GM19467 (cell line): ENCODE results near the gene COL8A2.

ENCODE experiments used
- ATAC-seq: cut with Tn5 transposase; IDR thresholded peaks from one replicate; pipeline ENCODE4 v1.9.1; 2021; ENCODE audit warnings: mild to moderate bottlenecking, moderate library complexity; ENCODE audit not compliant: unreplicated experiment

The COL8A2 gene

DNA sequence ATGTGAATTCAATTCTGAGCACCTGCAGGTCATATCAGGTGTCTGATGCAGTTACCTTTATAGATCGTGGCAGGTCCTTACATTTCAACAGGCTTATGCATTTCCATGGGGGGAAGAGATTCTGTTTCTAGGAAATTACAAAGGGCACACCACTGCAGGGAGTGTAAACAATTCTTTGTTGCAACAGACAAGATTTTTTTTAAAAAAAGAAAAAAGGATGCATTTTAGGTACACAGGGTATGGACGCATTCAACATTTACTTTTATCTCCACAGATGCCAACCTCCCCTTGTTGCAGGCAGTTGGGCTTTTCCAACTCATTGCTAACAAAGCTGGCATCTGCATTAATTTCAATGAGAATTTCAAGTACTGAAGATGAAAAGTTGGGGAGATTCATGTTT, 54.7 kb downstream of the COL8A2 start:
- ATAC-seq: no peak

DNA sequence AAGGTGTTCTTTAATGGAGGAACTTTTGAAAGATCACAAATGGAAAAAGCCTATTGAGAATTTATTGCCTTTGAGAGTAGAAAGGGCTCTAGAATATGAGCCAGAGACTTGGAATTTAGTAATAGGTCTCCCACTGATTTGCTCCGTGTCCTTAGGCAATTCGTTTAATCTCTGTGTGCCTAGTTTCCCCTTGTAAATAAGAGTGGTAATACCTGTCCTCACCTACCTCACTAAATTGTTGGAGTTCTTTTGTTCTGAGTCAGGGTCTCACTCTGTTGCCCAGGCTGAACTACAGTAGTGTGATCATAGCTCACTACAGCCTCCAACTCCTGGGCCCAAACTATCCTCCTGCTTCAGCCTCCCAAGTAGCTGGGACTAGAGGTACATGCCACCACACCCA, 56.2 kb downstream of the COL8A2 start:
- ATAC-seq: no peak

GRCh38 chr1:36067871-36068270, 57.2 kb downstream of the COL8A2 start:
- no peak for ATAC-seq

DNA sequence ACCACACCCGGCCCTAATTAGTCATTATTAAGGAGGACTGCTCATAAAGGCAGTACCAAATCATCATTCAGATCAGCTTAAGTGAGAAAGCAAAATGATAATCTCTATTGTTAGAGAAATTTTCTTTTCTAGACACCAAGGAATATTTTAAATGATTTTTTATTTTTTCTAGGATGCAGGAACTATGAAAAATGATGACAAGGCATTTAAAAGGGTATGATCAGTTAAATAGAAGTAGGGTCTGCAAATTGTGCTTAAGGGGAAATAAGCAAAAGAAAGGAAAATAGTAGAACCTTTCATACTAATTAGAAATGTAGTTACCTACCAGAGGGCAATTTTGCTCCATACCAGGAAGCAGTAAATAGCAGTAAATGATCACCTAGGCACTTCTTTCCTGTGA, 62.7 kb downstream of the COL8A2 start:
- ATAC-seq: no peak

GRCh38 chr1:36055706-36056105, 69.3 kb downstream of the COL8A2 start:
- ATAC-seq: no peak

DNA sequence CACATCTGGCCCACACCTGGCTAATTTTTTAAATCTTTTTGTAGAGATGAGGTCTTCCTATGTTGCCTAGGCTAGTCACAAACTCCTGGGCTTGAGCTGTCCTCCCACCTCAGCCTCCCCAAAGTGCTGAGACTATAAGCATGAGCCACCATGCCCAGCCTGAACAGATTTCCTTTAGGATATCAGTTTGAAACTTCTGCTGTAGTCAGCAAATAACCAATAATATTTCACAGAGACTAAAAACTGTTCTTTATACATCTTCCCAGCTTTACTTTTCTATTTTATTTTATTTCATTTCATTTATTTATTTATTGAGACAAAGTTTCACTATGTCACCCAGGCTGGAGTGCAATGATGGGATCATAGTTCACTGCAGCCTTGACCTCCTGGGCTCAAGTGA, 71.0 kb downstream of the COL8A2 start:
- ATAC-seq: no peak

GRCh38 chr1:36051821-36052220, 73.2 kb downstream of the COL8A2 start:
- no peak for ATAC-seq
